ENCODE results near the gene GPRC5D. TPM values are rescaled to one million over a fixed set of nuclear protein-coding genes. Genes with fewer than 3 reads are reported as not detected.
A peak's percentile ranks its signal among the peaks of the same experiment; 100 is the strongest.

GPRC5D gene
- total and polyA plus RNA-seq, 2 donors (not counting 1 experiment from before 2014, with no cell fraction given), result 0.35 TPM; not detected in 1

DNA sequence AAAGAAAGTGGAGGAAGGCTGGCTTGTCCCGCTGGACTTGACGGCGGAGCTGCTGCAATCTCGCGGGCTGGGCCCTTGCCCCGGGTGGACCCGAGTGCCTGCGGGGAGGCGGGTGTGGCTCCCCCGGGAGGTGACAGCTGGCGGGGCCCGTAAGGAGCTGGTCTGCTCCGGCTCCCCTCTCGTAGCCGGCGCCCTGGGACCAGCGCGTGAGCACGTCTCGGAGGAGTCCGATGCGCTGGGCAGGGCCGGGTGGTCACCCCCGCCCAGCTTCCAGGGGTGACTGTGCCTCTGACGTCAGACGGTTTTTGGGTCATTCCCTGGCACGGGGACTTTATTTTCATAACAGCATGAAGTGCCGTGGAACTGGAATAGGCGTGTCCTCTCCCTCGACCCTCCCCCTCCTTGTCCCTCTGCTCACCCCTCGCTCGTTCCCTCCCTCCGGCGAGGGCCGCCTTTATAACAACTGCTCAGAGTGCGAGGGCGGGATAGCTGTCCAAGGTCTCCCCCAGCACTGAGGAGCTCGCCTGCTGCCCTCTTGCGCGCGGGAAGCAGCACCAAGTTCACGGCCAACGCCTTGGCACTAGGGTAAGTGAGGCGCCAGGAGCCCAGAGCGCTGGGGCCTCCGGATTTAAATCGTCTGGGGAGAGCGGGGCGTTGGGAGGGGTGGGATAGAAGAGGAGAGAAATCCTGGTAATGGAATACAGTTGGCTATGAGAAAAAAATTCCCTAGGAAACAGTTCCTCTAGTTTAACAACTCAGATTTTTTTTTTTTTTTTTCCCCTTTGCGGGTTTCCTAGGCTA is 60.7 kb downstream of the GPRC5D start, which contains the start of gene GPRC5A:
Gene GPRC5A (plus strand): TSS at position 483 of the 801 bp plus-strand sequence. CDS start 16,688 bp downstream, outside the sequence.
- peak within 1 kb of the TSS; percentile 75 for H3K9ac ChIP-seq (ENCODE audit: insufficient read depth, low read length)
- H3K4me3 ChIP-seq (replicated peaks in 1 of 4; ENCODE audit: control extremely low read depth in 1 of 4, insufficient read depth in 1 of 4, low read depth in 3 of 4, low read length in 4 of 4), result peak within 1 kb of the TSS; percentile 40 to 71 (median 59)
- H3K4me2 ChIP-seq (ENCODE audit: extremely low read depth, insufficient read depth, low read length), result peak within 1 kb of the TSS; percentile 96
- peaks cover 7% of the 10 kb centered on the region for H3K4me1 ChIP-seq (ENCODE audit: control insufficient read depth, extremely low read depth, insufficient read depth, low read length)
- peaks cover 20% of the 10 kb centered on the region for H3K79me2 ChIP-seq (ENCODE audit: control insufficient read depth, insufficient read depth, low read length)
- no peaks in the 10 kb centered on the region for H3K27me3 ChIP-seq (ENCODE audit: control insufficient read depth, insufficient read depth, low read length)
- H2AFZ ChIP-seq (ENCODE audit: low read length), result peak within 1 kb of the TSS; percentile 54
- no peak for TF ChIP-seq EZH2 (IDR thresholded peaks at IDR 0.05; ENCODE audit: low read length, missing control alignments)
- TF ChIP-seq, protein P1, sequence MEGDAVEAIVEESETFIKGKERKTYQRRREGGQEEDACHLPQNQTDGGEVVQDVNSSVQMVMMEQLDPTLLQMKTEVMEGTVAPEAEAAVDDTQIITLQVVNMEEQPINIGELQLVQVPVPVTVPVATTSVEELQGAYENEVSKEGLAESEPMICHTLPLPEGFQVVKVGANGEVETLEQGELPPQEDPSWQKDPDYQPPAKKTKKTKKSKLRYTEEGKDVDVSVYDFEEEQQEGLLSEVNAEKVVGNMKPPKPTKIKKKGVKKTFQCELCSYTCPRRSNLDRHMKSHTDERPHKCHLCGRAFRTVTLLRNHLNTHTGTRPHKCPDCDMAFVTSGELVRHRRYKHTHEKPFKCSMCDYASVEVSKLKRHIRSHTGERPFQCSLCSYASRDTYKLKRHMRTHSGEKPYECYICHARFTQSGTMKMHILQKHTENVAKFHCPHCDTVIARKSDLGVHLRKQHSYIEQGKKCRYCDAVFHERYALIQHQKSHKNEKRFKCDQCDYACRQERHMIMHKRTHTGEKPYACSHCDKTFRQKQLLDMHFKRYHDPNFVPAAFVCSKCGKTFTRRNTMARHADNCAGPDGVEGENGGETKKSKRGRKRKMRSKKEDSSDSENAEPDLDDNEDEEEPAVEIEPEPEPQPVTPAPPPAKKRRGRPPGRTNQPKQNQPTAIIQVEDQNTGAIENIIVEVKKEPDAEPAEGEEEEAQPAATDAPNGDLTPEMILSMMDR (conservative IDR thresholded peaks at IDR 0.05 in 1 of 2, IDR thresholded peaks at IDR 0.05 in 1 of 2; ENCODE audit: low read depth in 1 of 2, low read length in 2 of 2), result peak in 1 of 2 donors; percentile 35
- no peaks in the 10 kb centered on the region for H4K20me1 ChIP-seq (ENCODE audit: control insufficient read depth, extremely low read depth, insufficient read depth, low read length)
- H3K27ac ChIP-seq (ENCODE audit: insufficient read depth, low read length), result peak within 1 kb of the TSS; percentile 97
- DNase-seq (ENCODE audit: low read depth in 2 of 2), result peak; percentile 95 to 98
- H3K36me3 ChIP-seq (ENCODE audit: control insufficient read depth, insufficient read depth, low read length), result no peaks in the 10 kb centered on the region
- H3K9me3 ChIP-seq (ENCODE audit: control insufficient read depth, insufficient read depth, low read depth, low read length), result no peaks in the 10 kb centered on the region

Other genes starting within 250 kb of the GPRC5D start
- gene CDKN1B, start 234.8 kb downstream of the GPRC5D start, total RNA-seq, result 50.9 and 58.0 TPM in 2 replicates
- gene CDKN1B, start 234.8 kb downstream of the GPRC5D start, polyA plus RNA-seq, result 12.6 and 21.4 TPM in 2 replicates
- gene APOLD1, start 166.5 kb downstream of the GPRC5D start, total RNA-seq, result 1.5 and 3.1 TPM in 2 replicates
- gene APOLD1, start 166.5 kb downstream of the GPRC5D start, polyA plus RNA-seq, result 2.7 and 3.2 TPM in 2 replicates
- 41.9 and 46.2 TPM in 2 replicates for gene DDX47, start 138.8 kb downstream of the GPRC5D start, total RNA-seq
- gene DDX47, start 138.8 kb downstream of the GPRC5D start, polyA plus RNA-seq, result 83.2 and 113 TPM in 2 replicates
- gene GPRC5A, start 60.6 kb downstream of the GPRC5D start, total RNA-seq, result 2.3 and 4.8 TPM in 2 replicates
- 46.8 and 83.8 TPM in 2 replicates for gene GPRC5A, start 60.6 kb downstream of the GPRC5D start, polyA plus RNA-seq
- 23.6 and 33.7 TPM in 2 replicates for gene HEBP1, start 48.1 kb upstream of the GPRC5D start, total RNA-seq
- 60.0 and 78.2 TPM in 2 replicates for gene HEBP1, start 48.1 kb upstream of the GPRC5D start, polyA plus RNA-seq
- 6.7 and 10.4 TPM in 2 replicates for gene FAM234B, start 92.2 kb upstream of the GPRC5D start, total RNA-seq
- 7.1 and 7.3 TPM in 2 replicates for gene FAM234B, start 92.2 kb upstream of the GPRC5D start, polyA plus RNA-seq
- 0.26 and 0.66 TPM in 2 replicates for gene GSG1, start 151.5 kb upstream of the GPRC5D start, total RNA-seq
- gene GSG1, start 151.5 kb upstream of the GPRC5D start, polyA plus RNA-seq, result 0.93 and 1.3 TPM in 2 replicates
- 27.5 and 53.5 TPM in 2 replicates for gene EMP1, start 244.6 kb upstream of the GPRC5D start, total RNA-seq
- gene EMP1, start 244.6 kb upstream of the GPRC5D start, polyA plus RNA-seq, result 374 and 437 TPM in 2 replicates

All from fibroblast of lung (primary cell).